ENCODE measurements around the gene EME2.

GRCh38 chr16:1810536-1810935, 37.9 kb downstream of the EME2 start:
- TF ChIP-seq CTCF (IDR thresholded peaks at IDR 0.05) (no peak), EP300 (IDR thresholded peaks at IDR 0.05) (no peak), POLR2A (IDR thresholded peaks at IDR 0.05) (no peak)
